Measurements from ENCODE around the gene TULP1. TPM values are rescaled to one million over a fixed set of nuclear protein-coding genes. Genes with fewer than 3 reads are reported as not detected.

Gene TULP1
- total and polyA plus RNA-seq, 2 of the 13 experiments (the other 11 are each of a cell fraction or from before 2014, with no cell fraction given): not detected

GRCh38 chr6:35469751-35470662 lies 42.7 kb downstream of the TULP1 start (continued):
- 0 out of 2 replicates have a peak, but pooled peaks have one; percentile 29 for TF ChIP-seq ZNF280D (CRISPR knock-in tag; IDR thresholded peaks at IDR 0.05)
- no peak for TF ChIP-seq ZNF337 (CRISPR knock-in tag; IDR thresholded peaks at IDR 0.05; ENCODE audit: borderline replicate concordance, low read depth)
- 0 out of 2 replicates have a peak, but pooled peaks have one; percentile 9 for TF ChIP-seq HIVEP1 (CRISPR knock-in tag; IDR thresholded peaks at IDR 0.05)
- no peak for TF ChIP-seq PHF8 (CRISPR knock-in tag; IDR thresholded peaks at IDR 0.05)
- no peak for TF ChIP-seq ZNF546 (CRISPR knock-in tag; conservative IDR thresholded peaks at IDR 0.05)
- TF ChIP-seq NFKB2 (CRISPR knock-in tag; IDR thresholded peaks at IDR 0.05; ENCODE audit: borderline replicate concordance): no peak
- TF ChIP-seq ZBTB1 (CRISPR knock-in tag; IDR thresholded peaks at IDR 0.05; ENCODE audit: borderline replicate concordance): no peak
- TF ChIP-seq KLF15 (CRISPR knock-in tag; IDR thresholded peaks at IDR 0.05; ENCODE audit: borderline replicate concordance): peak; percentile 71; the same call in 1 of the 2 replicates
- no peak for TF ChIP-seq ZNF816 (CRISPR knock-in tag; IDR thresholded peaks at IDR 0.05; ENCODE audit: borderline replicate concordance)
- no peak for TF ChIP-seq SP5 (CRISPR knock-in tag; IDR thresholded peaks at IDR 0.05; ENCODE audit: borderline replicate concordance, low read depth)
- TF ChIP-seq ZNF263 (CRISPR knock-in tag; IDR thresholded peaks at IDR 0.05): peak; percentile 29; the same call in 1 of the 2 replicates
- TF ChIP-seq TIGD3 (CRISPR knock-in tag; IDR thresholded peaks at IDR 0.05; ENCODE audit: borderline replicate concordance): no peak
- TF ChIP-seq BORCS8-MEF2B (CRISPR knock-in tag; IDR thresholded peaks at IDR 0.05): peak; percentile 26; the same call in 1 of the 2 replicates
- no peak for TF ChIP-seq SP1 (IDR thresholded peaks at IDR 0.05)
- 0 out of 2 replicates have a peak, but pooled peaks have one; percentile 13 for TF ChIP-seq SP1 (CRISPR knock-in tag; IDR thresholded peaks at IDR 0.05)
- TF ChIP-seq REST (IDR thresholded peaks at IDR 0.05; ENCODE audit: borderline replicate concordance in 1 of 2, low read depth in 1 of 2, low read length in 2 of 2): no peak
- TF ChIP-seq ZNF331 (CRISPR knock-in tag; IDR thresholded peaks at IDR 0.05): 0 out of 2 replicates have a peak, but pooled peaks have one; percentile 13
- TF ChIP-seq ZNF446 (CRISPR knock-in tag; IDR thresholded peaks at IDR 0.05): peak; percentile 44; the same call in 1 of the 2 replicates
- 0 out of 2 replicates have a peak, but pooled peaks have one; percentile 31 for TF ChIP-seq ZNF709 (CRISPR knock-in tag; IDR thresholded peaks at IDR 0.05)
- peak; percentile 55; the same call in 1 of the 2 replicates for TF ChIP-seq PAF1 (CRISPR knock-in tag; IDR thresholded peaks at IDR 0.05)
